Hepatocyte (in vitro differentiated cells): ENCODE data around the gene SHROOM1.

Experiments
- EZH2phosphoT487 ChIP-seq: fragments of 200-600 bp; sonication (generic); IDR thresholded peaks from one replicate; pipeline ENCODE4 v1.6.1; 2018; ENCODE audit warnings: antibody characterized with exemption, mild to moderate bottlenecking, low read depth, moderate library complexity; ENCODE audit not compliant: unreplicated experiment, severe bottlenecking
- TF ChIP-seq, protein P1 (sequence below): fragments of 200-600 bp; sonication (generic); IDR thresholded peaks from 2 replicates; pipeline ENCODE4 v1.5.1; 2016; ENCODE audit warnings: antibody characterized with exemption, mild to moderate bottlenecking; ENCODE audit not compliant: poor library complexity

DNA sequence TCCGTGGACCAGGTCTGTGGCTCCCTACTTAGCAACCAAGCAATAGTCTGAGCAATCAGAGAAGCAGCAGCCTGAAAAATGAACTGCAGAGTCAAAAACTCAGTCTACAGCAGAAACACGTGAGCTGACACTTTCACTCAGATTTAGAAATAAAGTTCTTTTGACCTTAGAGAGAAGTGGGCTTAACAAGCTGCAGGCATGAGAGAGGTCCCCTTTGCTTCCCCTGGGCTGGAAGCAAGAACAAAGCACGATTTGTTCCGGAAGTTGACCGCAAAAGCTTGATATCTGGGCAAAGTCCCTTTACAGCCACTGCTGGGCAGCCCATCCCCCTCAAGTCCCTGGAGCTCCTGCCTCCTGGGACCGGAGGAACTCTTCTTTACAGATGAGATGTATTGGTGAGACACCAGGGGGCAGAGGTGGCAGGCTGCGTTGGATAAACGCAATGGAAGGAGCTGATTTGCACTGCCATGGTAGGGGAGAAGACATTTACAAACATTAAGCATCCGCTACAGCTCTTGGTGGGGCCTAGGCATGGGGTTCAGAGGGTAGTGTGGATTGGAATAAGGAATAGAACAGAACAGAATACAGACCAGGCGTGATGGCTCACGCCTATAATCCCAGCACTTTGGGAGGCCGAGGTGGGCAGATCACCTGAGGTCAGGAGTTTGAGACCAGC, 23.1 kb downstream of the SHROOM1 start:
- TF ChIP-seq, protein P1, sequence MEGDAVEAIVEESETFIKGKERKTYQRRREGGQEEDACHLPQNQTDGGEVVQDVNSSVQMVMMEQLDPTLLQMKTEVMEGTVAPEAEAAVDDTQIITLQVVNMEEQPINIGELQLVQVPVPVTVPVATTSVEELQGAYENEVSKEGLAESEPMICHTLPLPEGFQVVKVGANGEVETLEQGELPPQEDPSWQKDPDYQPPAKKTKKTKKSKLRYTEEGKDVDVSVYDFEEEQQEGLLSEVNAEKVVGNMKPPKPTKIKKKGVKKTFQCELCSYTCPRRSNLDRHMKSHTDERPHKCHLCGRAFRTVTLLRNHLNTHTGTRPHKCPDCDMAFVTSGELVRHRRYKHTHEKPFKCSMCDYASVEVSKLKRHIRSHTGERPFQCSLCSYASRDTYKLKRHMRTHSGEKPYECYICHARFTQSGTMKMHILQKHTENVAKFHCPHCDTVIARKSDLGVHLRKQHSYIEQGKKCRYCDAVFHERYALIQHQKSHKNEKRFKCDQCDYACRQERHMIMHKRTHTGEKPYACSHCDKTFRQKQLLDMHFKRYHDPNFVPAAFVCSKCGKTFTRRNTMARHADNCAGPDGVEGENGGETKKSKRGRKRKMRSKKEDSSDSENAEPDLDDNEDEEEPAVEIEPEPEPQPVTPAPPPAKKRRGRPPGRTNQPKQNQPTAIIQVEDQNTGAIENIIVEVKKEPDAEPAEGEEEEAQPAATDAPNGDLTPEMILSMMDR: peak; percentile 46
- no peak for TF ChIP-seq EZH2phosphoT487
